Measurements from ENCODE around the gene ATP23.

- TF ChIP-seq POLR2A (IDR thresholded peaks at IDR 0.05) (no peak), CTCF (IDR thresholded peaks at IDR 0.05) (no peak)
These were observed 2.2 kb downstream of the ATP23 start for GRCh38 chr12:57943438-57944080.
